ENCODE data around the gene TCF15. TPM values are rescaled to one million over a fixed set of nuclear protein-coding genes. Genes with fewer than 3 reads are reported as not detected.

TCF15 gene
- total RNA-seq, 1 experiment from 2014 or later, result 0.40 TPM

GRCh38 chr20:621125-621756 lies 11.1 kb upstream of the TCF15 start:
- H3K27me3 ChIP-seq (ENCODE audit: low read length), result peaks cover 74% of the 10 kb centered on the region
- H3K4me1 ChIP-seq (ENCODE audit: insufficient read depth, low read length), result no peaks in the 10 kb centered on the region
- no peak overlapping the region for H3K27ac ChIP-seq (ENCODE audit: low read length)
- TF ChIP-seq EZH2phosphoT487 (IDR thresholded peaks at IDR 0.05; ENCODE audit: borderline replicate concordance, low read length) (no peak), EZH2 (IDR thresholded peaks at IDR 0.05; ENCODE audit: low read length, unreplicated experiment) (no peak), CTCF (conservative IDR thresholded peaks at IDR 0.05; ENCODE audit: low read depth, low read length) (no peak)
- ChIA-PET POLR2A (ENCODE audit: unreplicated experiment) (no interaction called here), CTCF (no interaction called here)
- H3K4me3 ChIP-seq (ENCODE audit: low read length), result no peak overlapping the region
- no peak overlapping the region for H2AFZ ChIP-seq (ENCODE audit: low read length)
- H3K9me2 ChIP-seq (replicated peaks; ENCODE audit: low read length), result no peaks in the 10 kb centered on the region
- no peak overlapping the region for H3K9ac ChIP-seq (ENCODE audit: low read length)
- no peak for ATAC-seq
- H3K36me3 ChIP-seq (ENCODE audit: low read depth, low read length), result no peaks in the 10 kb centered on the region
- BruUV-seq (replicated peaks), result no TSS peak
- no peaks in the 10 kb centered on the region for H3K9me3 ChIP-seq (ENCODE audit: low read length)
- no peak for DNase-seq
- H4K20me1 ChIP-seq (ENCODE audit: low read length), result no peaks in the 10 kb centered on the region
- intact Hi-C loops (cut with micrococcal nuclease), result no loop called here
- no peak overlapping the region for H3K4me2 ChIP-seq (ENCODE audit: low read length)
- no peaks in the 10 kb centered on the region for H3K79me2 ChIP-seq (ENCODE audit: low read length)
- no peaks in the 10 kb centered on the region for H3F3A ChIP-seq (ENCODE audit: low read length, unreplicated experiment)

- peaks cover 73% of the 10 kb centered on the region for H3K27me3 ChIP-seq (ENCODE audit: low read length)
- no peak overlapping the region for H3K4me2 ChIP-seq (ENCODE audit: low read length)
- H3K9ac ChIP-seq (ENCODE audit: low read length), result no peak overlapping the region
- no peak overlapping the region for H2AFZ ChIP-seq (ENCODE audit: low read length)
- H3K9me3 ChIP-seq (ENCODE audit: low read length), result no peaks in the 10 kb centered on the region
- no peaks in the 10 kb centered on the region for H3K9me2 ChIP-seq (replicated peaks; ENCODE audit: low read length)
- H3K79me2 ChIP-seq (ENCODE audit: low read length), result no peaks in the 10 kb centered on the region
- no peak overlapping the region for H3K27ac ChIP-seq (ENCODE audit: low read length)
- no TSS peak for BruUV-seq (replicated peaks)
- H3K36me3 ChIP-seq (ENCODE audit: low read depth, low read length), result no peaks in the 10 kb centered on the region
- H4K20me1 ChIP-seq (ENCODE audit: low read length), result no peaks in the 10 kb centered on the region
- no peak overlapping the region for H3K4me3 ChIP-seq (ENCODE audit: low read length)
- no peak for ATAC-seq
- H3F3A ChIP-seq (ENCODE audit: low read length, unreplicated experiment), result no peaks in the 10 kb centered on the region
- DNase-seq, result no peak
- intact Hi-C loops (cut with micrococcal nuclease), result no loop called here
- no peaks in the 10 kb centered on the region for H3K4me1 ChIP-seq (ENCODE audit: insufficient read depth, low read length)
- CTCF ChIA-PET, result no interaction called here
- POLR2A ChIA-PET (ENCODE audit: unreplicated experiment), result no interaction called here
- TF ChIP-seq EZH2phosphoT487 (IDR thresholded peaks at IDR 0.05; ENCODE audit: borderline replicate concordance, low read length) (no peak), EZH2 (IDR thresholded peaks at IDR 0.05; ENCODE audit: low read length, unreplicated experiment) (no peak), CTCF (conservative IDR thresholded peaks at IDR 0.05; ENCODE audit: low read depth, low read length) (no peak)
Observed at GRCh38 chr20:620246-620645, 10.1 kb upstream of the TCF15 start.

- no peaks in the 10 kb centered on the region for H3K4me1 ChIP-seq (ENCODE audit: insufficient read depth, low read length)
- no peaks in the 10 kb centered on the region for H3K79me2 ChIP-seq (ENCODE audit: low read length)
- no peaks in the 10 kb centered on the region for H4K20me1 ChIP-seq (ENCODE audit: low read length)
- no peak overlapping the region for H3K9ac ChIP-seq (ENCODE audit: low read length)
- no peak overlapping the region for H3K4me3 ChIP-seq (ENCODE audit: low read length)
- DNase-seq (no peak), ATAC-seq (no peak)
- H3F3A ChIP-seq (ENCODE audit: low read length, unreplicated experiment), result no peaks in the 10 kb centered on the region
- no peaks in the 10 kb centered on the region for H3K36me3 ChIP-seq (ENCODE audit: low read depth, low read length)
- ChIA-PET CTCF (no interaction called here), POLR2A (ENCODE audit: unreplicated experiment) (no interaction called here)
- no peak for TF ChIP-seq EZH2 (IDR thresholded peaks at IDR 0.05; ENCODE audit: low read length, unreplicated experiment)
- TF ChIP-seq CTCF (conservative IDR thresholded peaks at IDR 0.05; ENCODE audit: low read depth, low read length), result no peak
- TF ChIP-seq EZH2phosphoT487 (IDR thresholded peaks at IDR 0.05; ENCODE audit: borderline replicate concordance, low read length), result no peak
- no peak overlapping the region for H3K27ac ChIP-seq (ENCODE audit: low read length)
- H3K27me3 ChIP-seq (ENCODE audit: low read length), result peaks cover 80% of the 10 kb centered on the region
- no peaks in the 10 kb centered on the region for H3K9me3 ChIP-seq (ENCODE audit: low read length)
- no peak overlapping the region for H2AFZ ChIP-seq (ENCODE audit: low read length)
- H3K9me2 ChIP-seq (replicated peaks; ENCODE audit: low read length), result no peaks in the 10 kb centered on the region
- no TSS peak for BruUV-seq (replicated peaks)
- no peak overlapping the region for H3K4me2 ChIP-seq (ENCODE audit: low read length)
- intact Hi-C loops (cut with micrococcal nuclease), result no loop called here
Observed at GRCh38 chr20:618980-619379, 8.9 kb upstream of the TCF15 start.
